ENCODE data around the gene RCSD1. TPM values are rescaled to one million over a fixed set of nuclear protein-coding genes. Genes with fewer than 3 reads are reported as not detected.

RCSD1 gene
- total and polyA plus RNA-seq, 2 experiments from 2014 or later: 0.77 to 0.80 TPM

- H3K9me2 ChIP-seq (replicated peaks; ENCODE audit: insufficient read depth): no peaks in the 10 kb centered on the region
- TF ChIP-seq CTCF (IDR thresholded peaks at IDR 0.05; ENCODE audit: poor library complexity): peak; percentile 63
- no peak for TF ChIP-seq EZH2phosphoT487 (IDR thresholded peaks at IDR 0.05; ENCODE audit: low read depth, severe bottlenecking, unreplicated experiment)
- no peak overlapping the region for H2AFZ ChIP-seq
- H3K36me3 ChIP-seq (replicated peaks; ENCODE audit: insufficient read depth, low read depth): no peaks in the 10 kb centered on the region
- H3K79me2 ChIP-seq: no peaks in the 10 kb centered on the region
- peak; percentile 34 for DNase-seq (ENCODE audit: low spot score)
- peaks cover 9% of the 10 kb centered on the region for H3K4me1 ChIP-seq (ENCODE audit: insufficient read depth)
- H3K9me3 ChIP-seq (ENCODE audit: low read depth): no peaks in the 10 kb centered on the region
- H4K20me1 ChIP-seq (ENCODE audit: insufficient read depth, poor library complexity, severe bottlenecking): no peaks in the 10 kb centered on the region
- no peak overlapping the region for H3K4me2 ChIP-seq
- H3K27ac ChIP-seq: no peak overlapping the region
- no peak overlapping the region for H3K4me3 ChIP-seq
- WGBS (ENCODE audit: low lambda C conversion rate, missing lambda C conversion rate): 56% methylated on average over 5 of the region's 5 CpGs
- no peaks in the 10 kb centered on the region for H3K27me3 ChIP-seq
Observed at GRCh38 chr1:167599957-167600581, 30.0 kb upstream of the RCSD1 start.

GRCh38 chr1:167601442-167602383 is 28.3 kb upstream of the RCSD1 start:
- no peaks in the 10 kb centered on the region for H4K20me1 ChIP-seq (ENCODE audit: insufficient read depth, poor library complexity, severe bottlenecking)
- no peak overlapping the region for H3K4me3 ChIP-seq
- no peak for TF ChIP-seq EZH2 (IDR thresholded peaks at IDR 0.05; ENCODE audit: borderline replicate concordance)
- TF ChIP-seq EZH2phosphoT487 (IDR thresholded peaks at IDR 0.05; ENCODE audit: low read depth, severe bottlenecking, unreplicated experiment): no peak
- TF ChIP-seq CTCF (IDR thresholded peaks at IDR 0.05; ENCODE audit: poor library complexity): no peak
- no peaks in the 10 kb centered on the region for H3K9me2 ChIP-seq (replicated peaks; ENCODE audit: insufficient read depth)
- no peak for DNase-seq (ENCODE audit: low spot score)
- peaks cover 9% of the 10 kb centered on the region for H3K4me1 ChIP-seq (ENCODE audit: insufficient read depth)
- H3K27ac ChIP-seq: no peak overlapping the region
- H2AFZ ChIP-seq: no peak overlapping the region
- WGBS (ENCODE audit: low lambda C conversion rate, missing lambda C conversion rate): 57% methylated on average over 8 of the region's 8 CpGs
- H3K79me2 ChIP-seq: no peaks in the 10 kb centered on the region
- no peaks in the 10 kb centered on the region for H3K27me3 ChIP-seq
- no peaks in the 10 kb centered on the region for H3K36me3 ChIP-seq (replicated peaks; ENCODE audit: insufficient read depth, low read depth)
- H3K4me2 ChIP-seq: no peak overlapping the region
- no peaks in the 10 kb centered on the region for H3K9me3 ChIP-seq (ENCODE audit: low read depth)

GRCh38 chr1:167602840-167603239 is 27.2 kb upstream of the RCSD1 start:
- Histone ChIP-seq H3K36me3 (replicated peaks; ENCODE audit: insufficient read depth, low read depth) (no peaks in the 10 kb centered on the region), H3K9me3 (ENCODE audit: low read depth) (no peaks in the 10 kb centered on the region), H3K79me2 (no peaks in the 10 kb centered on the region), H3K4me3 (no peak overlapping the region), H3K27me3 (no peaks in the 10 kb centered on the region), H3K4me2 (no peak overlapping the region), H3K27ac (no peak overlapping the region), H3K9me2 (replicated peaks; ENCODE audit: insufficient read depth) (no peaks in the 10 kb centered on the region), H3K4me1 (ENCODE audit: insufficient read depth) (peaks cover 9% of the 10 kb centered on the region), H4K20me1 (ENCODE audit: insufficient read depth, poor library complexity, severe bottlenecking) (no peaks in the 10 kb centered on the region), H2AFZ (no peak overlapping the region)
- DNase-seq (ENCODE audit: low spot score): no peak
- WGBS (ENCODE audit: low lambda C conversion rate, missing lambda C conversion rate): 78% methylated on average over 8 of the region's 8 CpGs
- TF ChIP-seq CTCF (IDR thresholded peaks at IDR 0.05; ENCODE audit: poor library complexity): no peak
- no peak for TF ChIP-seq EZH2phosphoT487 (IDR thresholded peaks at IDR 0.05; ENCODE audit: low read depth, severe bottlenecking, unreplicated experiment)
- no peak for TF ChIP-seq EZH2 (IDR thresholded peaks at IDR 0.05; ENCODE audit: borderline replicate concordance)

Measured in hepatocyte (in vitro differentiated cells).